Activated naive CD4-positive, alpha-beta T cell treated with anti-CD3 and anti-CD28 coated beads, Interleukin-2, amount 10 ng/mL, durations not matched to agents 7 days and 5 days (primary cell): ENCODE results near the gene OR5K2.

Experiments
- CTCF ChIA-PET: fragments of 350-600 bp; sonication (Branson Sonifier 250); formaldehyde crosslinking; loops from one replicate; lab custom pipeline; 2021; ENCODE audit warnings: antibody characterized with exemption; lab: Charles Lee
- DNase-seq: peaks from one replicate; pipeline ENCODE4 v3.0.0-alpha.2; 2020
- H3K27ac Mint-ChIP-seq: one replicate; pipeline ENCODE4 v1.8.0; 2021; ENCODE audit warnings: mild to moderate bottlenecking, moderate library complexity, mixed read lengths
- H3K27me3 Mint-ChIP-seq: one replicate; pipeline ENCODE4 v1.8.0; 2021; ENCODE audit warnings: mild to moderate bottlenecking, mixed read lengths
- H3K36me3 Mint-ChIP-seq: one replicate; pipeline ENCODE4 v1.8.0; 2021; ENCODE audit warnings: mixed read lengths
- H3K4me1 Mint-ChIP-seq: one replicate; pipeline ENCODE4 v1.8.0; 2021; ENCODE audit warnings: mixed read lengths
- H3K4me3 Mint-ChIP-seq: one replicate; pipeline ENCODE4 v1.8.0; 2021; ENCODE audit warnings: mild to moderate bottlenecking, moderate library complexity, mixed read lengths
- H3K9me3 Mint-ChIP-seq: one replicate; pipeline ENCODE4 v1.8.0; 2021; ENCODE audit warnings: mixed read lengths

Gene OR5K2

GRCh38 chr3:98508582-98508981, 11.1 kb downstream of the OR5K2 start:
- CTCF ChIA-PET, result no interaction called here
- peak overlapping the region; percentile 45 for H3K27ac Mint-ChIP-seq
- peaks cover 3% of the 10 kb centered on the region for H3K9me3 Mint-ChIP-seq
- H3K27me3 Mint-ChIP-seq, result no peaks in the 10 kb centered on the region
- H3K4me1 Mint-ChIP-seq, result peaks cover 40% of the 10 kb centered on the region
- peaks cover 69% of the 10 kb centered on the region for H3K36me3 Mint-ChIP-seq
- H3K4me3 Mint-ChIP-seq, result no peak overlapping the region
- DNase-seq, result no peak

GRCh38 chr3:98512576-98512975, 15.1 kb downstream of the OR5K2 start:
- Mint-ChIP-seq H3K4me3 (no peak overlapping the region), H3K4me1 (peaks cover 74% of the 10 kb centered on the region), H3K27me3 (no peaks in the 10 kb centered on the region), H3K9me3 (peaks cover 3% of the 10 kb centered on the region), H3K27ac (no peak overlapping the region), H3K36me3 (peaks cover 87% of the 10 kb centered on the region)
- CTCF ChIA-PET, result no interaction called here
- DNase-seq, result no peak

GRCh38 chr3:98513091-98513511, 15.6 kb downstream of the OR5K2 start:
- H3K36me3 Mint-ChIP-seq, result peaks cover 89% of the 10 kb centered on the region
- peaks cover 3% of the 10 kb centered on the region for H3K9me3 Mint-ChIP-seq
- peaks cover 77% of the 10 kb centered on the region for H3K4me1 Mint-ChIP-seq
- no peaks in the 10 kb centered on the region for H3K27me3 Mint-ChIP-seq
- H3K4me3 Mint-ChIP-seq, result no peak overlapping the region
- no peak for DNase-seq
- no peak overlapping the region for H3K27ac Mint-ChIP-seq
- CTCF ChIA-PET, result no interaction called here

- no peaks in the 10 kb centered on the region for H3K27me3 Mint-ChIP-seq
- peaks cover 89% of the 10 kb centered on the region for H3K36me3 Mint-ChIP-seq
- CTCF ChIA-PET, result interaction anchor here (0.6 kb wide), 1 partner anchor 19 kb away, joined by 3 read pairs; no protein-coding TSS in a partner anchor
- peaks cover 3% of the 10 kb centered on the region for H3K9me3 Mint-ChIP-seq
- no peak for DNase-seq
- H3K27ac Mint-ChIP-seq, result no peak overlapping the region
- H3K4me3 Mint-ChIP-seq, result no peak overlapping the region
- peaks cover 77% of the 10 kb centered on the region for H3K4me1 Mint-ChIP-seq
Measured at GRCh38 chr3:98513736-98514135, 16.3 kb downstream of the OR5K2 start.

GRCh38 chr3:98514948-98515347, 17.5 kb downstream of the OR5K2 start:
- Mint-ChIP-seq H3K4me1 (peaks cover 79% of the 10 kb centered on the region), H3K9me3 (peaks cover 3% of the 10 kb centered on the region), H3K4me3 (no peak overlapping the region), H3K36me3 (peaks cover 91% of the 10 kb centered on the region), H3K27me3 (no peaks in the 10 kb centered on the region), H3K27ac (no peak overlapping the region)
- CTCF ChIA-PET, result no interaction called here
- no peak for DNase-seq

GRCh38 chr3:98518816-98519215, 21.3 kb downstream of the OR5K2 start:
- Mint-ChIP-seq H3K4me3 (peak overlapping the region; percentile 92), H3K4me1 (peaks cover 79% of the 10 kb centered on the region), H3K9me3 (no peaks in the 10 kb centered on the region), H3K36me3 (peaks cover 86% of the 10 kb centered on the region), H3K27me3 (peaks cover 5% of the 10 kb centered on the region), H3K27ac (peak overlapping the region; percentile 91)
- no peak for DNase-seq
- CTCF ChIA-PET, result no interaction called here

GRCh38 chr3:98519351-98519750, 21.9 kb downstream of the OR5K2 start:
- Mint-ChIP-seq H3K9me3 (peaks cover 3% of the 10 kb centered on the region), H3K27ac (peak overlapping the region; percentile 91)
- no peak for DNase-seq

GRCh38 chr3:98521897-98522543, 24.5 kb downstream of the OR5K2 start:
- H3K4me1 Mint-ChIP-seq, result peaks cover 74% of the 10 kb centered on the region

More at GRCh38 chr3:98519351-98519750, 21.9 kb downstream of the OR5K2 start:
- H3K4me1 Mint-ChIP-seq, result peaks cover 80% of the 10 kb centered on the region
- CTCF ChIA-PET, result no interaction called here
- peaks cover 5% of the 10 kb centered on the region for H3K27me3 Mint-ChIP-seq
- peaks cover 85% of the 10 kb centered on the region for H3K36me3 Mint-ChIP-seq
- H3K4me3 Mint-ChIP-seq, result peak overlapping the region; percentile 92

GRCh38 chr3:98522544-98523281, 25.2 kb downstream of the OR5K2 start, which contains the start of gene CLDND1:
Gene CLDND1, minus strand, starts transcription at chr3:98522902. Its CDS starts 1,478 bp downstream, at chr3:98521424.
- CTCF ChIA-PET, result interaction anchor here (0.8 to 1.5 kb wide), 3 partner anchors 34 to 52 kb away, joined by 3 read pairs; no protein-coding TSS in a partner anchor
- peak within 1 kb of the TSS; percentile 92 for H3K4me3 Mint-ChIP-seq
- peak; percentile 97 for DNase-seq
- peaks cover 72% of the 10 kb centered on the region for H3K4me1 Mint-ChIP-seq
- H3K27ac Mint-ChIP-seq, result peak within 1 kb of the TSS; percentile 99
- peaks cover 5% of the 10 kb centered on the region for H3K27me3 Mint-ChIP-seq
- H3K36me3 Mint-ChIP-seq, result peaks cover 72% of the 10 kb centered on the region
- H3K9me3 Mint-ChIP-seq, result peaks cover 11% of the 10 kb centered on the region

More at GRCh38 chr3:98521897-98522543, 24.5 kb downstream of the OR5K2 start:
- peaks cover 75% of the 10 kb centered on the region for H3K36me3 Mint-ChIP-seq
- CTCF ChIA-PET, result interaction anchor here (1.0 kb wide), 3 partner anchors 49 to 52 kb away, joined by 3 read pairs; no protein-coding TSS in a partner anchor
- H3K27ac Mint-ChIP-seq, result peak overlapping the region; percentile 91
- peak; percentile 63 for DNase-seq
- H3K27me3 Mint-ChIP-seq, result peaks cover 5% of the 10 kb centered on the region
- H3K9me3 Mint-ChIP-seq, result peaks cover 11% of the 10 kb centered on the region
- peak overlapping the region; percentile 92 for H3K4me3 Mint-ChIP-seq

- Mint-ChIP-seq H3K4me1 (peaks cover 58% of the 10 kb centered on the region), H3K4me3 (no peak overlapping the region), H3K27ac (no peak overlapping the region), H3K36me3 (peaks cover 48% of the 10 kb centered on the region), H3K9me3 (peaks cover 11% of the 10 kb centered on the region), H3K27me3 (peaks cover 5% of the 10 kb centered on the region)
- DNase-seq, result no peak
- CTCF ChIA-PET, result interaction anchor here (1.4 kb wide), 1 partner anchor 48 kb away, joined by 3 read pairs; no protein-coding TSS in a partner anchor
Measured at GRCh38 chr3:98525494-98525893, 28.0 kb downstream of the OR5K2 start.

- peaks cover 70% of the 10 kb centered on the region for H3K4me1 Mint-ChIP-seq
- peaks cover 11% of the 10 kb centered on the region for H3K9me3 Mint-ChIP-seq
- no peaks in the 10 kb centered on the region for H3K27me3 Mint-ChIP-seq
- H3K36me3 Mint-ChIP-seq, result peaks cover 45% of the 10 kb centered on the region
- H3K27ac Mint-ChIP-seq, result no peak overlapping the region
- CTCF ChIA-PET, result no interaction called here
- no peak for DNase-seq
- H3K4me3 Mint-ChIP-seq, result no peak overlapping the region
Measured at GRCh38 chr3:98528474-98529346, 31.2 kb downstream of the OR5K2 start.

- Mint-ChIP-seq H3K27me3 (no peaks in the 10 kb centered on the region), H3K4me1 (peaks cover 65% of the 10 kb centered on the region), H3K9me3 (peaks cover 3% of the 10 kb centered on the region), H3K4me3 (no peak overlapping the region), H3K36me3 (peaks cover 36% of the 10 kb centered on the region), H3K27ac (no peak overlapping the region)
- CTCF ChIA-PET, result no interaction called here
- no peak for DNase-seq
Measured at GRCh38 chr3:98529856-98530459, 32.5 kb downstream of the OR5K2 start.

- H3K9me3 Mint-ChIP-seq, result peaks cover 1% of the 10 kb centered on the region
- no peaks in the 10 kb centered on the region for H3K27me3 Mint-ChIP-seq
- peaks cover 30% of the 10 kb centered on the region for H3K36me3 Mint-ChIP-seq
- peaks cover 58% of the 10 kb centered on the region for H3K4me1 Mint-ChIP-seq
- CTCF ChIA-PET, result no interaction called here
- no peak overlapping the region for H3K4me3 Mint-ChIP-seq
- DNase-seq, result no peak
- H3K27ac Mint-ChIP-seq, result no peak overlapping the region
Measured at GRCh38 chr3:98530676-98531075, 33.2 kb downstream of the OR5K2 start.
